Stimulated activated CD4-positive, alpha-beta T cell treated with anti-CD3 and anti-CD28 coated beads, TNF-alpha, amount 100 ng/mL, for 48 hours (primary cell): Measurements from ENCODE around the gene THPO.

Experiments used
- DNase-seq, 3 donors: peaks; one replicate each; pipeline ENCODE4 v3.0.0-alpha.2; 2020; ENCODE audit warnings: low read depth in 3 of 3

The THPO gene

GRCh38 chr3:184362668-184363546, 15.1 kb downstream of the THPO start:
- peak; percentile 89 to 95 (median 91) for DNase-seq

GRCh38 chr3:184361932-184362667, 15.9 kb downstream of the THPO start:
- peak in 2 of 3 donors; percentile 17 to 42 for DNase-seq

- DNase-seq: peak in 2 of 3 donors; percentile 8 to 38
Observed at GRCh38 chr3:184361532-184361931, 16.5 kb downstream of the THPO start, which contains the start of the genes CLCN2 and POLR2H. CLCN2 (minus strand) TSS chr3:184361605; CDS start chr3:184361479, 126 bp downstream. POLR2H (plus strand) TSS chr3:184361710; CDS start chr3:184363493, 1,783 bp downstream.

GRCh38 chr3:184360929-184361531, 17.0 kb downstream of the THPO start:
- DNase-seq: no peak

GRCh38 chr3:184360070-184360928, 17.7 kb downstream of the THPO start:
- no peak for DNase-seq

GRCh38 chr3:184359610-184360009, 18.4 kb downstream of the THPO start:
- DNase-seq: no peak

- DNase-seq: no peak
Observed at GRCh38 chr3:184358921-184359350, 19.1 kb downstream of the THPO start.

GRCh38 chr3:184358124-184358767, 19.8 kb downstream of the THPO start:
- no peak for DNase-seq

GRCh38 chr3:184357248-184358123, 20.5 kb downstream of the THPO start:
- no peak for DNase-seq

GRCh38 chr3:184355261-184356040, 22.6 kb downstream of the THPO start:
- DNase-seq: no peak

GRCh38 chr3:184354754-184355153, 23.3 kb downstream of the THPO start:
- no peak for DNase-seq

- peak; percentile 29 to 63 (median 48) for DNase-seq
Observed at GRCh38 chr3:184354121-184354728, 23.8 kb downstream of the THPO start.

GRCh38 chr3:184353546-184353941, 24.5 kb downstream of the THPO start:
- no peak for DNase-seq

- no peak for DNase-seq
Observed at GRCh38 chr3:184352897-184353545, 25.0 kb downstream of the THPO start.

GRCh38 chr3:184352149-184352785, 25.7 kb downstream of the THPO start:
- no peak for DNase-seq

GRCh38 chr3:184351511-184352148, 26.4 kb downstream of the THPO start:
- DNase-seq: no peak

- DNase-seq: no peak
Observed at GRCh38 chr3:184350618-184351017, 27.4 kb downstream of the THPO start.
